HG02970 (cell line): ENCODE results near the gene IL1RL2.

Experiments
- ATAC-seq: cut with Tn5 transposase; IDR thresholded peaks from one replicate; pipeline ENCODE4 v1.9.1; 2021; ENCODE audit warnings: mild to moderate bottlenecking, moderate library complexity, moderate number of reproducible peaks; ENCODE audit not compliant: unreplicated experiment, low FRiP score

Gene IL1RL2

DNA sequence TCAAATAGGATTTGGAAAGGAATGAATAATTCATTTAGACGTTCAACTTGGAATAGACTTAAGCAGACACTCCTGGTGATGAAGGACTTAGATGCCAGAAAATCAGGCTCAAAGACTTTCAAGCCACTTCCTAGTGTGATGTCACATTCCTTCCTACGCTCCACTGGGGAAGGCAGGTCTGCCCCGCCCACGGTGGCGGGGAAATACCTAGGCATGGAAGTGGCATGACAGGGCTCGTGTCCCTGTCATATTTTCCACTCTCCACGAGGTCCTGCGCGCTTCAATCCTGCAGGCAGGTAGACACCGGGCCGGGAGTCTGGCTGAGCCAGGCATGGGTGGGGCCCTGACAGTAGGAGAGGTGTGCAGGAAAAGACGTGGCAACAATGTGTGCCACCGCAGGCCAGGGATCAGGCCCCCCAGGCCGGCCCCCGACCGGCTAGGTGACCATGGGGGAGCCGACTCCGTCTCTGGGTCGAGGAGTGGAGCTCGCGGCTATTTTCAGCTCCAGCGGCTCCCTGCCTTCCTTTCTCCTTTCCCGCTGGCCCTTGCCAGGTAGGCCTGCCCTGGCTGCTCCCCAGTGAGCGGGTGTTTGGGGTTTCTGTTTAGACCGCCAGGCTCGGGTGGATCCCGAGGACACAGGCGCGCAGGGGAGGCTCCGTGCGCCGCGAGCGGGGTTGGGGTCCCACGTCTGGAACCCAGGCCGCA is at the start of gene IL1RL2:
Gene IL1RL2, plus strand, starts transcription at position 233 of the 705 bp plus-strand sequence. CDS start 845 bp downstream, outside the sequence.
- no peak for ATAC-seq

GRCh38 chr2:102137138-102137537 is 49.7 kb upstream of the IL1RL2 start:
- no peak for ATAC-seq

- ATAC-seq: no peak
Observed at GRCh38 chr2:102138331-102138730, 48.5 kb upstream of the IL1RL2 start.

DNA sequence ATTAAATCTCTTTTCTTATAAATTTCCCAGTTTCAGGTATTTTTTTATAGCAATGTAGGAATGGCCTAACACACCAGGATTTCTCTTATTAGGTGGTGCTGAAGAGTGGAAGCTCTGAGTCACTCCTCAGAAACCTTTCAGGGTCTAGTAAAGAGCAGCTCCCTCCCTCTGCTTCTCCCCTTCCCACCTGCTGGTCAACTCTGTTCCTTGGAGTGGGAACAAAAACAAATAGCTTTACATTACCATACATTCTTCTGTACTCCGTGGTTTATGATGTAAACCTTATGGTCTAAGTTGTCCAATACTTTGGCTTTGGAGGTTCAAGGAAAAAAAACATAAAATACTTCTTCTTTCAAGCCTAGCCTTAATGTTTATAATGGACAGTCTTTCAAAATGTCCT is 47.0 kb upstream of the IL1RL2 start:
- ATAC-seq: no peak

DNA sequence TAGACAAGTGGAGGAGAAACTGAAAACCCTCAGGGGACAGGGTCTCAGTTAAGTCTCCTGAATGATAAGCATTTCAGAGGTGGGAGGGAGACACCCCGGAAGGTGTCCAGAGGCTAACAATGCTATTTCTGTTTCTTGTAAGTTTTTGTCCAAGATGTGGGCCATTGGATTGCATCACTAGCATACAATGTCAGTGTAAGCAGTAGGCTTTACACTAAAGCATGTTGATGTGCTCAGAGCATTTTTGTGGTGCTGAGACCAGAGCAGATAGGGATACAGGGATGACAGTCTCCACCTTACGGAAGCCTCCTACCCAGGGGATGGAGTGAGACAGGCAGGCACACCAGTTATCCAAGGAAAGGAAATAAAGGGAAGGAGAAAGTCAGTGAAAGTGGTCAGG is 46.4 kb upstream of the IL1RL2 start:
- no peak for ATAC-seq

GRCh38 chr2:102141011-102141943 is 45.5 kb upstream of the IL1RL2 start:
- no peak for ATAC-seq

DNA sequence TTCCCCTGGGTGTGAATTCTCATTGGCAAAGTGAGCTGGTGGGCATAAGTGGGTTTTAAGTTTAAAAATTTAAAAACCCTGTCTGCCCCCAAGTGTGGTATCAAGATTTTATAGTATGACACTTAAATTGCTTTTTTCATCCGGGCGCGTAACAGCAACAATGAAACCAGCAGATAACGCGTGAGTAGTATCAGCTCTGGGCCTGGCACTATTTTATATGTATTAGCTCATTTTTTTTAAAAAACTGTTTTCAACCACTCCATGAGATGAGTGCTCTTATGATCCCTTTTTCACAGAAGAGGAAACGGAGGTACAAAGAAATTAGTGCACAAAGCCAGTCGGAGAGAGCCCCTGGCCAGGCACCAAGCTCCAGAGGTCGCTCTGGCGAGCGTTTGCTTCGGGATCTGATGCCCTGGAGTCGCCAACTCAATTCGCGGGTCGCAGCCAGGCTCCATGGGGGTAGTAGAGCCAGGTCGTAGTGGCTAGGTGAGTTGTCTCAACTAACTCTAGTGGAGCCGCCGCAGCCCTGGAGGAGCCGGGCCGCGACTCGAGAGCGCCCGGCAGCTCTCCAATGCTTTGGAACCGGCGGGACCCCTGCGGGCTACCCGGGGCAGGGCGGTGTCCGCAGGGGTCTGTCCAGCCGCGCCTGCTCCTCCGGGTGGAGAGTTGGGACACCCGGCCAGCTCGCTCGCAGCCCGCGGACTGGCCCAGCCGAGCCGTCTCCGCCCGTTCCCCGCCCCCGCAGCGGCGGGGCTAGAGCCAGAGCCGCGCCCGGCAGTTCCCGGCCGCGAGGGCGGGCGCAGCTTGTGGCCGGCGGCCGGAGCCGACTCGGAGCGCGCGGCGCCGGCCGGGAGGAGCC is 44.6 kb upstream of the IL1RL2 start, which contains the start of gene IL1R1:
Gene IL1R1, plus strand, starts transcription at position 777 of the 859 bp plus-strand sequence. CDS start 14,979 bp downstream, outside the sequence.
- ATAC-seq: no peak

GRCh38 chr2:102142829-102143449 is 43.9 kb upstream of the IL1RL2 start:
- no peak for ATAC-seq

DNA sequence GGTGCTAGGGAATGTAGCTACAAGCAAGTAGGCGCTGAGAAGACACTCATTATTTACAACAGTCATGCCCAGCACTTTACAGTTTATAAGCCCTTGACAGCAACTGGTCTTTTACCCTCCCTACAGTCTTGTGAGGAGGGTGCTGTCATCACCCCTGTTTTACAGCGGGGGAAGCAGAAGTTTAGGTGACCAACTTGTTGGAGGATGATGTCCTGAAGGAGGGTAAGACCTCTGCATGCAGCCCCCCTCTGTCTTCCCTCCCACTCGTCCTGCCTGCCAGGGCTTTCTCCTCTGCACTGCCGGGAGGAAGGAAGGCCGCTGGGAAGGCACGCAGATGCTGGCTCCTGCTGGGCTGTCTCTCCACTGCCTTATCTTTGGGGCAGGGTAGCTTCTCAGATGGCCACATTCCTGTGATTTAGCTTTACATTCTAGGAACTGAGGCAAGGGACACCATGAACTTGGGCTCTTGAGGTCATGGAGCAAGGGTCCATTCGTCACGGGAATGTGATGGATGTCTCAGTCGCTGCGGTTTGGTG is 43.3 kb upstream of the IL1RL2 start:
- no peak for ATAC-seq

DNA sequence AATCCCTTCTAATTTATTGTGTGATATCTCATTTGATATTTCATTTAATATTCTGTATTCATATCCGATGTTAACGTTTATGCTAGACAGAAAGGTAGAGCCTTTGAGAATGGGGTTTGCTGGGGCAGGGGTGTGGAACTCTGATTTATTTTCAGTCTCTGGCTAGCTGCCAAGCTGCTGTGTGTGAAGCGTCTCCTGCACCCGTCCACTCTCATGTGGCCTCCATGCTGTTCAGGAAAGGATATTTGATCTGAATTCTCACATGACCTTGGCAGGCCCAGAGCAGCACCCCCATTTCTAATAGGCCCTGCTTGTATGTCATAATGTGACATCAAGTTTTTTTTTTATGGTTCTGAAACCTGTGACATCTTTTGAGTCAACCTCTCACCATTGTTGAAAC is 42.7 kb upstream of the IL1RL2 start:
- no peak for ATAC-seq

DNA sequence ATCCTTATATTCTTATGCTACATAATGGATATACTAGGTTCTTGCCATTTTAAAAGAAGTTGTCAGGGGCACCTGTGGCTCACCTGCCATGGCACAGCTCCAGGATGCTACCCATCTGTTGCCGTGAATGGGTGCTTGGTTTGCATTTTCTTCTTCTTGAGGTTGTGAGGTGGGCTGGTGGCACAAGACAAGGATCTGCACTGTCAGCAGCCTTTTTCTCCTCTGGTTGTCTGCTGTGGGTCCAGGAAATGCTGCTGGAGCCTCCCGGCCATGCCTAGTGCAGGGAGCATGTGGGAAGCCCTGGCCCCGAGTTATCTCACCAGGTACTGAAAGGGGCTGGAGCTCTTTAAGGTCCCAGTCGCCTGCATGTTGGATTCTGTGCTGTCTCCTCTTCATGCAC is 41.7 kb upstream of the IL1RL2 start:
- no peak for ATAC-seq

- ATAC-seq: no peak
Observed at GRCh38 chr2:102145934-102146333, 40.9 kb upstream of the IL1RL2 start.

DNA sequence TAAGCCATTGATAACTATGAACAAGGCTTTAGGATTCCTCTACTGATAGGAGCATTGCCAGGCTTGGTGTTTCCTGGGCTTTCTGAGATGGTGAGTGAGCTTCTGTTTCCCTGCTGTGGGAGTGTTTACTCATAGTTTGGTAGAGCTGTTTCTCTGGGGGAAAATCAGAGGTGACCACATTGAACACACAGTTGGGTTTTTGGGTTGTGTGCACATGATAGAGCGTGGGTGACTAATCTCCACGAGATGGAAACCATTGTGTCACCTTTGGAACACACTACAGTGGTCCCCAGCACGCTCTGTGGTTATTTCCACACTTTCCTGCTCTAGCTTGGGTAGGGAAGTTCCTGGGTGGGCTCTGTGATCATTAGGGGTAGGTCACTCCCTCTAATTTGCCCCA is 38.9 kb upstream of the IL1RL2 start:
- ATAC-seq: no peak

GRCh38 chr2:102149243-102149642 is 37.6 kb upstream of the IL1RL2 start:
- no peak for ATAC-seq

DNA sequence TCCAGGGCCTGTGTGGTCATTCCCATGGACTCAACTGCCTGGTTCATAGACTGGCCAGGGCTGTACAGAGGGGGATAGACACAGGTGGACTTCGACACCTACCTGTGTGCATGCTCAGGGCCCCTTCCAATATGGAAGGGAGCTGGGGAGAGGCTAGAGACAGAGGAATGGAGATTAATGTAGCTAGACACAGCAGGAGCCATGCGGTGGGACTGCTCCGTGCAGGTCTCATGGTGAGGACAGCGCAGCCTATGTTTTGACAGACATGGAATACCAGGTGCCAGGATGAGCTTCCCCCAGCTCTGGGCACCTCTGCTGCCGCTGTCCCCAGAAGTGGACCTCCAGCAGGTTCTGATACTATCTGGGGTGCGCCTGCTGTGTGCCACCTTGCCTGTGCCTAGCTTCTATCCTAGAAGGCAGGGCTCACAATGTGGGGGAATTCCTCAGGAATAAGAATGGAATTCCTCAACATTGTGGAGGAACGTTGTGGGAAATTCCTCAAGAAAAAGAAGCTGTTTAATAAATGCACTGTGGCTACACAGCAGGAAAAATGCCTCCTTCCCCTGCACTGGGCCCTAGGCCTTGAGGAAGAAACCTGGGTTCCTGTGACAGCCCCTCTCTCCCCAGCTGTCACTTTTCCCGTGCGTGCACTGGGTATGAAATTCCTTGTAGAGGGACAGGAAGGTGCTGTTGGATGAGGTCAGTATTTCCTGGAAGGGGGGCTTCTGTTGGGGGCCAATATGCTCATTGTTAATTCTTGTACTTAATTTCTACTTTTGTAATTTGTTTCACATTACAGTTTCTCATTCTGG is 37.0 kb upstream of the IL1RL2 start:
- ATAC-seq: no peak

DNA sequence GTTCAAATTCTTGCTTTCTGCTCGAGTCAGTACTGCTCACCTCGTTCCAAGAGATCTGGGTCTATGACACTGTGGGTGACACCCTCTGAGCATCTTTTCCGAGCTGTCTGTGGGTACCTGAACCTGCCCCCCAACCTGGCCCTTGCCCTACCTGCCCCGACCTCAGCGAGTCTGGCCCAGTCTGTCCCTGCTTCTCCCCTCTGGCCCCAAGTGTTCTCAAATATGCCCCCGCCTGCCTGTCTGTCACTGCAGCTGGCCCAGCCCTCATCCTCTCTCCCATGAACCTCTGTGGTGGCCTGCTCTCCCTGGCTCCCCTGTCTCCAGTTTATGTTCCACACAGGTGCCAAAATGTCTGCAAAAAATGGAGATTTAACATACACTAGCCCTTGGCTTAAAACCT is 32.5 kb upstream of the IL1RL2 start:
- no peak for ATAC-seq

DNA sequence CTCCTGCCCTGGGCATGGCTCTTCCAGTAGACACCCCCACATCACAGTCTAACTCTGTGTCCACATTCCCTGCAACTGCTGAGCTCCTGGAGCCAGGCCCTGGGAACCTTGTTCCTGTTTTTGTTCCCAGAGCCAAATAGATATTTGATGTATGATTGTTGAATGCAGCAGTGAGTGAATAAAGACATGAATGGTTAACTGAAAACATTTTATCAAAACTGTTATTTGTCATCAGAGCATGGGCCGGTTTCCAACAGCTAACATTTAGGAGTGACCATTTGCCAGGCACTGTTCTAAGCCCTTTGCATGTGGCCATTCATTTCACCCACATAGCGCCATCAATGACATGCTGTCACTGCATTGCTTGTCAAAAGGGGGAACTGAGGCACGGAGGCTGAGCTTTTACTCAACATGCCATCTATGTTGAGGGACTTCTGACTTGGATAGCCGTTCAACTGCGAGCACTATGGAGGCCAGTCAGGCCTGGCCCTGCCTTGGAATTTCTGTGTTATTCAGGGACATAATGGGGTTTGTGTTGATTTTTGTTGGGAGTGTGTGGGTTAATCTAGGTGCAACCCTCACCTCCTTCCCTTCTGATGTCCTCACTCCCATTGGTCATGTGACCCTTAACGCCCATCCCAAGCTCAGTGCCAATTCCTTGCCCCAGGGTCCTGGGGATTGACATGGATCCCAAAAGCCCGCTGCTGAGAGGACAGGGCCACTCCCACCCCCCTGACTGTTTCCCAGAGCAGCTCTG is 31.7 kb upstream of the IL1RL2 start:
- ATAC-seq: no peak
